BLaER1 (cell line): ENCODE results near the gene SLK.

Source experiments
- H3K27ac ChIP-seq: shearing (Covaris generic); formaldehyde crosslinking; 2 replicates; pipeline ENCODE4 v1.8.1; 2022
- H3K27me3 ChIP-seq: shearing (Covaris generic); formaldehyde crosslinking; 2 replicates; pipeline ENCODE4 v1.8.1; 2022
- H3K36me3 ChIP-seq: shearing (Covaris generic); formaldehyde crosslinking; 2 replicates; pipeline ENCODE4 v1.8.1; 2022
- H3K4me1 ChIP-seq: shearing (Covaris generic); formaldehyde crosslinking; 2 replicates; pipeline ENCODE4 v1.8.1; 2022
- H3K4me2 ChIP-seq: shearing (Covaris generic); formaldehyde crosslinking; 2 replicates; pipeline ENCODE4 v1.8.1; 2022
- H3K4me3 ChIP-seq: shearing (Covaris generic); formaldehyde crosslinking; 2 replicates; pipeline ENCODE4 v1.8.1; 2022
- H3K9ac ChIP-seq: shearing (Covaris generic); formaldehyde crosslinking; 2 replicates; pipeline ENCODE4 v1.8.1; 2022
- H3K9me3 ChIP-seq: shearing (Covaris generic); formaldehyde crosslinking; 2 replicates; pipeline ENCODE4 v1.8.1; 2022
- H4K20me1 ChIP-seq: shearing (Covaris generic); formaldehyde crosslinking; 2 replicates; pipeline ENCODE4 v1.8.1; 2022
- Cebpa-rat ChIP-seq: shearing (Covaris generic); IDR thresholded peaks from 2 replicates; pipeline ENCODE4 v1.8.1; 2022

The SLK gene

GRCh38 chr10:103982639-103983038 lies 15.7 kb downstream of the SLK start:
- Histone ChIP-seq H4K20me1 (peaks cover 50% of the 10 kb centered on the region), H3K9ac (no peak overlapping the region), H3K4me3 (no peak overlapping the region), H3K4me2 (no peak overlapping the region), H3K36me3 (no peaks in the 10 kb centered on the region), H3K4me1 (peaks cover 20% of the 10 kb centered on the region), H3K27me3 (no peaks in the 10 kb centered on the region), H3K9me3 (peaks cover 14% of the 10 kb centered on the region; the same call in 1 of the 2 replicates), H3K27ac (no peak overlapping the region)
- TF ChIP-seq Cebpa-rat, result no peak

GRCh38 chr10:103983367-103983911 lies 16.5 kb downstream of the SLK start:
- H3K27ac ChIP-seq, result 0 out of 2 replicates have a peak overlapping the region, but pooled peaks have one; percentile 3
- H3K9me3 ChIP-seq, result peaks cover 14% of the 10 kb centered on the region; the same call in 1 of the 2 replicates
- peaks cover 28% of the 10 kb centered on the region for H3K4me1 ChIP-seq
- peaks cover 58% of the 10 kb centered on the region for H4K20me1 ChIP-seq
- no peaks in the 10 kb centered on the region for H3K27me3 ChIP-seq
- TF ChIP-seq Cebpa-rat, result no peak
- peak overlapping the region; percentile 26; the same call in 1 of the 2 replicates for H3K9ac ChIP-seq
- H3K4me2 ChIP-seq, result peak overlapping the region; percentile 58
- no peaks in the 10 kb centered on the region for H3K36me3 ChIP-seq
- H3K4me3 ChIP-seq, result no peak overlapping the region

GRCh38 chr10:103985726-103986125 lies 18.8 kb downstream of the SLK start:
- no peak overlapping the region for H3K4me3 ChIP-seq
- H3K4me2 ChIP-seq, result no peak overlapping the region
- no peak overlapping the region for H3K9ac ChIP-seq
- peaks cover 28% of the 10 kb centered on the region for H3K4me1 ChIP-seq
- H3K27ac ChIP-seq, result no peak overlapping the region
- peaks cover 9% of the 10 kb centered on the region; the same call in 1 of the 2 replicates for H3K9me3 ChIP-seq
- no peaks in the 10 kb centered on the region for H3K27me3 ChIP-seq
- H4K20me1 ChIP-seq, result peaks cover 73% of the 10 kb centered on the region
- TF ChIP-seq Cebpa-rat, result no peak
- no peaks in the 10 kb centered on the region for H3K36me3 ChIP-seq

- Histone ChIP-seq H3K36me3 (no peaks in the 10 kb centered on the region), H3K27me3 (no peaks in the 10 kb centered on the region), H3K4me2 (no peak overlapping the region), H4K20me1 (peaks cover 73% of the 10 kb centered on the region), H3K9ac (no peak overlapping the region), H3K27ac (no peak overlapping the region), H3K4me1 (peaks cover 28% of the 10 kb centered on the region), H3K4me3 (no peak overlapping the region), H3K9me3 (0 out of 2 replicates have a peak, but pooled peaks cover 3% of the 10 kb centered on the region)
- TF ChIP-seq Cebpa-rat, result no peak
Observed at GRCh38 chr10:103986360-103986759, 19.4 kb downstream of the SLK start.

GRCh38 chr10:103990121-103990520 lies 23.2 kb downstream of the SLK start:
- Histone ChIP-seq H3K27ac (no peak overlapping the region), H3K4me1 (peaks cover 8% of the 10 kb centered on the region), H3K4me2 (no peak overlapping the region), H4K20me1 (peaks cover 40% of the 10 kb centered on the region), H3K27me3 (no peaks in the 10 kb centered on the region), H3K36me3 (peaks cover 13% of the 10 kb centered on the region; the same call in 1 of the 2 replicates), H3K9ac (no peak overlapping the region), H3K9me3 (no peaks in the 10 kb centered on the region), H3K4me3 (no peak overlapping the region)
- TF ChIP-seq Cebpa-rat, result no peak

GRCh38 chr10:103990531-103990930 lies 23.6 kb downstream of the SLK start:
- Histone ChIP-seq H3K9ac (no peak overlapping the region), H3K36me3 (peaks cover 17% of the 10 kb centered on the region), H3K4me1 (peaks cover 8% of the 10 kb centered on the region), H4K20me1 (peaks cover 36% of the 10 kb centered on the region), H3K27ac (no peak overlapping the region), H3K4me2 (no peak overlapping the region), H3K27me3 (no peaks in the 10 kb centered on the region), H3K4me3 (no peak overlapping the region), H3K9me3 (no peaks in the 10 kb centered on the region)
- TF ChIP-seq Cebpa-rat, result no peak

- Histone ChIP-seq H3K36me3 (peaks cover 27% of the 10 kb centered on the region), H3K4me3 (no peak overlapping the region), H3K4me1 (peaks cover 8% of the 10 kb centered on the region), H3K9ac (no peak overlapping the region), H3K27ac (no peak overlapping the region), H3K9me3 (no peaks in the 10 kb centered on the region), H3K27me3 (no peaks in the 10 kb centered on the region), H4K20me1 (peaks cover 26% of the 10 kb centered on the region), H3K4me2 (no peak overlapping the region)
- no peak for TF ChIP-seq Cebpa-rat
Observed at GRCh38 chr10:103991393-103992128, 24.6 kb downstream of the SLK start.

GRCh38 chr10:103995134-103995533 lies 28.2 kb downstream of the SLK start:
- no peak overlapping the region for H3K9ac ChIP-seq
- no peak overlapping the region for H3K4me3 ChIP-seq
- H4K20me1 ChIP-seq, result no peaks in the 10 kb centered on the region
- H3K4me2 ChIP-seq, result no peak overlapping the region
- no peak for TF ChIP-seq Cebpa-rat
- H3K36me3 ChIP-seq, result peaks cover 45% of the 10 kb centered on the region
- no peaks in the 10 kb centered on the region for H3K27me3 ChIP-seq
- no peaks in the 10 kb centered on the region for H3K4me1 ChIP-seq
- H3K9me3 ChIP-seq, result no peaks in the 10 kb centered on the region
- H3K27ac ChIP-seq, result no peak overlapping the region

- H3K36me3 ChIP-seq, result peaks cover 74% of the 10 kb centered on the region
- no peak overlapping the region for H3K27ac ChIP-seq
- no peak overlapping the region for H3K4me2 ChIP-seq
- no peak for TF ChIP-seq Cebpa-rat
- no peaks in the 10 kb centered on the region for H3K9me3 ChIP-seq
- H3K4me1 ChIP-seq, result no peaks in the 10 kb centered on the region
- H3K27me3 ChIP-seq, result no peaks in the 10 kb centered on the region
- no peak overlapping the region for H3K4me3 ChIP-seq
- H3K9ac ChIP-seq, result no peak overlapping the region
- no peaks in the 10 kb centered on the region for H4K20me1 ChIP-seq
Observed at GRCh38 chr10:103998805-103999204, 31.9 kb downstream of the SLK start.

- no peak for TF ChIP-seq Cebpa-rat
- no peaks in the 10 kb centered on the region for H3K9me3 ChIP-seq
- H4K20me1 ChIP-seq, result no peaks in the 10 kb centered on the region
- no peak overlapping the region for H3K4me3 ChIP-seq
- H3K27me3 ChIP-seq, result no peaks in the 10 kb centered on the region
- H3K4me2 ChIP-seq, result no peak overlapping the region
- no peak overlapping the region for H3K9ac ChIP-seq
- no peak overlapping the region for H3K27ac ChIP-seq
- peaks cover 71% of the 10 kb centered on the region for H3K36me3 ChIP-seq
- H3K4me1 ChIP-seq, result no peaks in the 10 kb centered on the region
Observed at GRCh38 chr10:104002911-104003310, 36.0 kb downstream of the SLK start.
